ENCODE measurements around the gene UBA52.
A peak's percentile ranks its signal among the peaks of the same experiment; 100 is the strongest.
"Not testable (repeated sequence)": the region's sequence is repeated elsewhere in the genome, so short reads cannot be mapped to it uniquely, and the experiment has no call there.

Gene UBA52

GRCh38 chr19:18593367-18594095 is 21.9 kb downstream of the UBA52 start:
- DNase-seq: no peak

GRCh38 chr19:18594096-18594823 is 22.6 kb downstream of the UBA52 start:
- peak; percentile 51 to 69 for DNase-seq

GRCh38 chr19:18594824-18595373 is 23.2 kb downstream of the UBA52 start:
- no peak for DNase-seq

- no peak for DNase-seq
These were observed 23.8 kb downstream of the UBA52 start for GRCh38 chr19:18595475-18595874.

- peak; percentile 68 to 78 for DNase-seq
These were observed 25.1 kb downstream of the UBA52 start for GRCh38 chr19:18596752-18597157.

GRCh38 chr19:18597809-18598660 is 26.4 kb downstream of the UBA52 start:
- DNase-seq: no peak

- no peak for DNase-seq
These were observed 27.8 kb downstream of the UBA52 start for GRCh38 chr19:18599485-18599884.

- DNase-seq: not testable (repeated sequence)
These were observed 29.2 kb downstream of the UBA52 start for GRCh38 chr19:18600692-18601397.

GRCh38 chr19:18601875-18602274 is 30.2 kb downstream of the UBA52 start:
- DNase-seq: no peak

GRCh38 chr19:18603255-18603957 is 31.7 kb downstream of the UBA52 start:
- peak in 1 of 2 donors; percentile 4 for DNase-seq

GRCh38 chr19:18603958-18604819 is 32.5 kb downstream of the UBA52 start:
- no peak for DNase-seq

- DNase-seq: no peak
These were observed 33.1 kb downstream of the UBA52 start for GRCh38 chr19:18604820-18605159.

- no peak for DNase-seq
These were observed 33.5 kb downstream of the UBA52 start for GRCh38 chr19:18605196-18605545.

- DNase-seq: no peak
These were observed 34.1 kb downstream of the UBA52 start for GRCh38 chr19:18605546-18606280.

- DNase-seq: no peak
These were observed 34.9 kb downstream of the UBA52 start, which contains the start of gene CRLF1 for GRCh38 chr19:18606281-18607225. TSS of gene CRLF1 (minus strand) at chr19:18606799. CDS start at chr19:18606656, 143 bp downstream.

- no peak for DNase-seq
These were observed 35.8 kb downstream of the UBA52 start for GRCh38 chr19:18607226-18608101.

- DNase-seq: no peak
These were observed 36.6 kb downstream of the UBA52 start for GRCh38 chr19:18608102-18608804.

All from inflammatory macrophage treated with lipopolysaccharide for 1 hour (primary cell).